Measurements from ENCODE around the gene SCGB3A2.

DNA sequence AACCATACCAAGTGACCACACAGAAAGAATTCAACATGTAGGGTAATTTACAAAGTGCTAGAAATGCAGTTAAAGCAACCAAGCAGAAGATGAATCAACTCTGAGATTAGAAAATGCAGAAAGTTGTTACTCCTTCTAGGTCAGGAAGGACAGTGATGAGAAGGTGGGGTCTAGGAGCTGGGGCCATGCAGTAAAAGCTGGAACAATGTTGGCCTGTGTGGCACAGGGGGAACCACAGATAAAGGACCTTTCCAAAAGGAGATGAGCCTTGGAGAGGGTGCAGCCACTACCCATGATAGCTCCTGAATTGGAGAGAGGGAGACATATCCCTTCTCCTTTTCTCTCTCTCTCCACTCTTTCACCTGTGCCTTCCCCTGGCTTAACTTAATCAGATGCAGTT is 2.4 kb upstream of the SCGB3A2 start:
- TF ChIP-seq POLR2A (IDR thresholded peaks at IDR 0.05; ENCODE audit: low read depth, low read length), result no peak
- no peak for TF ChIP-seq TAF1 (IDR thresholded peaks at IDR 0.05; ENCODE audit: borderline replicate concordance, low read depth, low read length)

All from GM12892 (cell line).